Measurements from ENCODE around the gene NOL4L.

GRCh38 chr20:32570401-32571190 is 14.5 kb downstream of the NOL4L start:
- TF ChIP-seq CTCF (IDR thresholded peaks at IDR 0.05) (no peak), EZH2 (IDR thresholded peaks at IDR 0.05) (no peak)

All from neural progenitor cell (in vitro differentiated cells).